IgD-negative memory B cell (primary cell): ENCODE measurements around the gene SEC63. TPM values are rescaled to one million over a fixed set of nuclear protein-coding genes. Genes with fewer than 3 reads are reported as not detected.

Source experiments
- H3K27ac Mint-ChIP-seq, 3 donors: one replicate each; pipeline ENCODE4 v1.8.0; 2020 to 2022; ENCODE audit warnings: mild to moderate bottlenecking in 3 of 3, mixed read lengths in 3 of 3, moderate library complexity in 1 of 3
- H3K27me3 Mint-ChIP-seq: one replicate; pipeline ENCODE4 v1.8.0; 2021; ENCODE audit warnings: mixed read lengths
- H3K36me3 Mint-ChIP-seq: one replicate; pipeline ENCODE4 v1.8.0; 2020; ENCODE audit warnings: mild to moderate bottlenecking, mixed read lengths
- H3K4me1 Mint-ChIP-seq, 3 donors: one replicate each; pipeline ENCODE4 v1.8.0; 2020 to 2022; ENCODE audit warnings: mixed read lengths in 3 of 3, mild to moderate bottlenecking in 1 of 3
- H3K4me3 Mint-ChIP-seq, 4 donors: one replicate each; pipeline ENCODE4 v1.8.0; 2020 to 2022; ENCODE audit warnings: mild to moderate bottlenecking in 4 of 4, mixed read lengths in 4 of 4, moderate library complexity in 3 of 4
- H3K9me3 Mint-ChIP-seq, 3 donors: one replicate each; pipeline ENCODE4 v1.8.0; 2020 to 2021; ENCODE audit warnings: mixed read lengths in 3 of 3, mild to moderate bottlenecking in 1 of 3
- polyA plus RNA-seq: library from polyadenylated mRNA; unstranded; fragments of 300-500 nt; fragmentation: Illumina TruSeq; gene quantifications from one replicate; pipeline ENCODE4 v1.2.3, GENCODE V29; 2021

The SEC63 gene
- polyA plus RNA-seq, 1 donor from 2014 or later = 41.3 TPM

- H3K4me1 Mint-ChIP-seq = peaks cover 0 to 8% (median 8%) of the 10 kb centered on the region in 3 donors
- no peak overlapping the region for H3K27ac Mint-ChIP-seq
- H3K27me3 Mint-ChIP-seq = peaks cover 4% of the 10 kb centered on the region
- peak overlapping the region in 1 of 4 donors; percentile 15 for H3K4me3 Mint-ChIP-seq
- peaks cover 2% of the 10 kb centered on the region for H3K36me3 Mint-ChIP-seq
- H3K9me3 Mint-ChIP-seq = no peaks in the 10 kb centered on the region
These were observed 114.6 kb downstream of the SEC63 start for GRCh38 chr6:107843400-107843799.

- Mint-ChIP-seq H3K4me3 (no peak overlapping the region), H3K9me3 (no peaks in the 10 kb centered on the region), H3K27ac (no peak overlapping the region), H3K27me3 (peaks cover 2% of the 10 kb centered on the region), H3K36me3 (peaks cover 2% of the 10 kb centered on the region), H3K4me1 (peaks cover 0 to 6% (median 3%) of the 10 kb centered on the region in 3 donors)
These were observed 116.7 kb downstream of the SEC63 start for GRCh38 chr6:107841275-107841670.

- peaks cover 0 to 6% (median 3%) of the 10 kb centered on the region in 3 donors for H3K4me1 Mint-ChIP-seq
- H3K27me3 Mint-ChIP-seq = no peaks in the 10 kb centered on the region
- H3K4me3 Mint-ChIP-seq = no peak overlapping the region
- H3K36me3 Mint-ChIP-seq = peaks cover 2% of the 10 kb centered on the region
- no peak overlapping the region for H3K27ac Mint-ChIP-seq
- H3K9me3 Mint-ChIP-seq = no peaks in the 10 kb centered on the region
These were observed 117.3 kb downstream of the SEC63 start for GRCh38 chr6:107840636-107841274.

- no peaks in the 10 kb centered on the region for H3K9me3 Mint-ChIP-seq
- H3K27me3 Mint-ChIP-seq = no peaks in the 10 kb centered on the region
- no peak overlapping the region for H3K4me3 Mint-ChIP-seq
- H3K4me1 Mint-ChIP-seq = peaks cover 0 to 7% (median 0%) of the 10 kb centered on the region in 3 donors
- no peaks in the 10 kb centered on the region for H3K36me3 Mint-ChIP-seq
- no peak overlapping the region for H3K27ac Mint-ChIP-seq
These were observed 124.9 kb downstream of the SEC63 start for GRCh38 chr6:107833136-107833535.

GRCh38 chr6:107832151-107833056 is 125.6 kb downstream of the SEC63 start:
- Mint-ChIP-seq H3K36me3 (no peaks in the 10 kb centered on the region), H3K4me1 (peaks cover 0 to 7% (median 1%) of the 10 kb centered on the region in 3 donors), H3K9me3 (no peaks in the 10 kb centered on the region), H3K27me3 (no peaks in the 10 kb centered on the region), H3K4me3 (no peak overlapping the region), H3K27ac (no peak overlapping the region)

- H3K4me3 Mint-ChIP-seq = peak overlapping the region in 1 of 4 donors; percentile 5
- no peaks in the 10 kb centered on the region for H3K9me3 Mint-ChIP-seq
- H3K27ac Mint-ChIP-seq = no peak overlapping the region
- H3K4me1 Mint-ChIP-seq = peaks cover 1 to 7% (median 2%) of the 10 kb centered on the region in 3 donors
- H3K36me3 Mint-ChIP-seq = no peaks in the 10 kb centered on the region
- H3K27me3 Mint-ChIP-seq = no peaks in the 10 kb centered on the region
These were observed 127.9 kb downstream of the SEC63 start for GRCh38 chr6:107830060-107830459.

- peak overlapping the region; percentile 29 to 71 (median 44) for H3K27ac Mint-ChIP-seq
- H3K4me1 Mint-ChIP-seq = peaks cover 11 to 16% (median 13%) of the 10 kb centered on the region in 3 donors
- H3K36me3 Mint-ChIP-seq = no peaks in the 10 kb centered on the region
- no peaks in the 10 kb centered on the region for H3K27me3 Mint-ChIP-seq
- no peaks in the 10 kb centered on the region for H3K9me3 Mint-ChIP-seq
- H3K4me3 Mint-ChIP-seq = no peak overlapping the region
These were observed 130.5 kb downstream of the SEC63 start for GRCh38 chr6:107827541-107827940.

- peak overlapping the region; percentile 90 to 99 (median 97) for H3K27ac Mint-ChIP-seq
- H3K36me3 Mint-ChIP-seq = no peaks in the 10 kb centered on the region
- H3K27me3 Mint-ChIP-seq = peaks cover 5% of the 10 kb centered on the region
- peak overlapping the region; percentile 92 to 97 (median 96) for H3K4me3 Mint-ChIP-seq
- no peaks in the 10 kb centered on the region for H3K9me3 Mint-ChIP-seq
- H3K4me1 Mint-ChIP-seq = peaks cover 39 to 46% (median 44%) of the 10 kb centered on the region in 3 donors
These were observed 134.9 kb downstream of the SEC63 start for GRCh38 chr6:107823047-107823557.

GRCh38 chr6:107822176-107823046 is 135.6 kb downstream of the SEC63 start:
- peaks cover 44 to 52% (median 51%) of the 10 kb centered on the region in 3 donors for H3K4me1 Mint-ChIP-seq
- H3K27me3 Mint-ChIP-seq = peaks cover 5% of the 10 kb centered on the region
- peak overlapping the region; percentile 92 to 97 (median 96) for H3K4me3 Mint-ChIP-seq
- no peaks in the 10 kb centered on the region for H3K36me3 Mint-ChIP-seq
- peak overlapping the region; percentile 90 to 99 (median 97) for H3K27ac Mint-ChIP-seq
- no peaks in the 10 kb centered on the region for H3K9me3 Mint-ChIP-seq

GRCh38 chr6:107821591-107821990 is 136.4 kb downstream of the SEC63 start:
- Mint-ChIP-seq H3K4me3 (peak overlapping the region; percentile 92 to 97 (median 96)), H3K4me1 (peaks cover 44 to 52% (median 51%) of the 10 kb centered on the region in 3 donors), H3K36me3 (no peaks in the 10 kb centered on the region), H3K27me3 (peaks cover 5% of the 10 kb centered on the region), H3K27ac (peak overlapping the region; percentile 86 to 99 (median 97)), H3K9me3 (no peaks in the 10 kb centered on the region)

- H3K27me3 Mint-ChIP-seq = peaks cover 5% of the 10 kb centered on the region
- H3K4me3 Mint-ChIP-seq = peak overlapping the region; percentile 87 to 97 (median 94)
- H3K9me3 Mint-ChIP-seq = no peaks in the 10 kb centered on the region
- peak overlapping the region; percentile 4 to 86 (median 85) for H3K27ac Mint-ChIP-seq
- no peaks in the 10 kb centered on the region for H3K36me3 Mint-ChIP-seq
- H3K4me1 Mint-ChIP-seq = peaks cover 47 to 52% (median 51%) of the 10 kb centered on the region in 3 donors
These were observed 137.4 kb downstream of the SEC63 start for GRCh38 chr6:107820338-107821261.

- H3K36me3 Mint-ChIP-seq = no peaks in the 10 kb centered on the region
- no peaks in the 10 kb centered on the region for H3K9me3 Mint-ChIP-seq
- H3K27ac Mint-ChIP-seq = peak overlapping the region; percentile 4 to 86 (median 41)
- peaks cover 44 to 51% (median 50%) of the 10 kb centered on the region in 3 donors for H3K4me1 Mint-ChIP-seq
- peaks cover 5% of the 10 kb centered on the region for H3K27me3 Mint-ChIP-seq
- H3K4me3 Mint-ChIP-seq = peak overlapping the region; percentile 31 to 97 (median 91)
These were observed 138.1 kb downstream of the SEC63 start for GRCh38 chr6:107819964-107820337.

- H3K27ac Mint-ChIP-seq = peak overlapping the region; percentile 41 to 97 (median 43)
- no peaks in the 10 kb centered on the region for H3K36me3 Mint-ChIP-seq
- peak overlapping the region in 2 of 4 donors; percentile 59 to 69 for H3K4me3 Mint-ChIP-seq
- peaks cover 0 to 1% (median 0%) of the 10 kb centered on the region in 3 donors for H3K9me3 Mint-ChIP-seq
- peaks cover 5% of the 10 kb centered on the region for H3K27me3 Mint-ChIP-seq
- H3K4me1 Mint-ChIP-seq = peaks cover 40 to 47% (median 45%) of the 10 kb centered on the region in 3 donors
These were observed 138.8 kb downstream of the SEC63 start for GRCh38 chr6:107819217-107819616.
